ENCODE measurements around the gene KCTD5.
"Not testable (repeated sequence)": the region's sequence is repeated elsewhere in the genome, so short reads cannot be mapped to it uniquely, and the experiment has no call there.

KCTD5 gene

GRCh38 chr16:2660755-2661373, 21.5 kb upstream of the KCTD5 start:
- H2AFZ ChIP-seq (ENCODE audit: low read depth, low read length); H3K36me3 ChIP-seq (ENCODE audit: insufficient read depth, low read length); H3K4me1 ChIP-seq (ENCODE audit: insufficient read depth, low read length); H3K9me3 ChIP-seq (ENCODE audit: low read length); H3K4me3 ChIP-seq (ENCODE audit: low read length); H3K27me3 ChIP-seq (ENCODE audit: insufficient read depth, low read length): not testable (repeated sequence)

DNA sequence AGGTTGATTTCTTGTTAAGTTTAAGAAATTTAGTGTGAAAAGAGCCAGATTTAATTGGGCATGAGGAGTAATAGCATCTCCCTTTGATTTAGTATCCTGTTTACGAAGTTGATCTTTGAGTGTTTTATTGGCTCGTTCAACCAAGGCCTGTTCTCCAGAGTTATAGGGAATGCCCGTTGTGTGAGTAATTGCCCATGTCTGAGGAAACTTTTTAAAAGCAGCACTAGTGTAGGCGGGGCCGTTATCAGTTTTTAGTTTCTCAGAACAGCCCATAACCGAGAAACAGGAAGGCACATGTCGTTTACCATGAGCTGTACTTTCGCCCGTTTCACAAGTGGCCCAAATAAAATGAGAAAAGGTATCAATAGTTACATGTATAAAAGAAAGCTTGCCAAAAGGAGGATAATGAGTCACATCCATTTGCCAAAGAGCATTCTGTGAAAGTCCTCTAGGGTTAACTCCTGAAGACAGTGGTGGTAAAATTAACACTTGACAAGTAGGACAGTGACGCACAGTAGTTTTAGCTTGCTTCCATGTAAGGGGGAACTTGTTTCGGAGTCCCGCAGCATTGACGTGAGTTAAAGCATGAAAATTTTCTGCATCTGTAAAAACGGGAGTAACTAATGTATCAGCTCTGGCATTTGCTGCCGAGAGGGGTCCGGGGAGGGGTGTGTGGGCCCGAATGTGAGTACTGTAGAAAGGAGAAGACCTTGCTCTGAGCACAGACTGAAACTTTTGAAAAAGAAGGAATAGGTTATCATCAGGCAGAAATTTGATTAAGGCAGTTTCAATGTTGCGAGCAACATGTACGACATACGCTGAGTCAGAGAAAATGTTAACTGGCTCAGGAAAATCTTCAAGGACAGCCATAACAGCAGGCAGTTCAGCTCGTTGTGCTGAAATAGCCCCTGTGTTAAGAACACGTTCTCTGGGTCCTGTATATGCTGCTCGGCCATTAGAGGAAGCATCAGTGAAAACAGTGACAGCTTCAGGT, 18.5 kb upstream of the KCTD5 start:
- Histone ChIP-seq H3K4me1 (ENCODE audit: insufficient read depth, low read length) (no peaks in the 10 kb centered on the region), H3K9me3 (ENCODE audit: low read length) (no peaks in the 10 kb centered on the region), H3K4me3 (ENCODE audit: low read length) (no peak overlapping the region), H3K27me3 (ENCODE audit: insufficient read depth, low read length) (no peaks in the 10 kb centered on the region), H2AFZ (ENCODE audit: low read depth, low read length) (no peak overlapping the region), H3K36me3 (ENCODE audit: insufficient read depth, low read length) (peaks cover 9% of the 10 kb centered on the region)

DNA sequence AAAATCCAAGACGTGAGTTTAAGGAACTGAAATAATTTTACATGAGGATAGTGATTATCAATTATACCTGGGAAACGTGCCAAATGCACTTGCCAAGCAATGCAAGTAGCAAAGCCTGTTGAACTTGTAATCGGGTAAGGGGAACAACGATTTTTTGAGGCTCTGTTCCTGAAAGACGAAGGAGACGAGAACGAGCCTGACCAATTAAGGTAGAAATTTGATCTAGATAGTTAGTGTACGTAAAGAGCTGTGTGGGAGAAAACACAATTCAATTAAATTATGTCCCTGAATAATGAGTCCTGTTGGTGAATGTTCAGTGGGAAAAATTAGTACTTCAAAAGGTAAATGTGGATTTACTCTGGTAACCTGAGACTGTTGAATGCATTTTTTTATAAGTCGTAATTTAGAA, 17.7 kb upstream of the KCTD5 start:
- Histone ChIP-seq H3K4me3 (ENCODE audit: low read length) (no peak overlapping the region), H3K36me3 (ENCODE audit: insufficient read depth, low read length) (peaks cover 9% of the 10 kb centered on the region), H2AFZ (ENCODE audit: low read depth, low read length) (no peak overlapping the region), H3K9me3 (ENCODE audit: low read length) (no peaks in the 10 kb centered on the region), H3K27me3 (ENCODE audit: insufficient read depth, low read length) (no peaks in the 10 kb centered on the region), H3K4me1 (ENCODE audit: insufficient read depth, low read length) (peaks cover under 1% of the 10 kb centered on the region)

GRCh38 chr16:2666671-2667070, 15.7 kb upstream of the KCTD5 start:
- not testable (repeated sequence) for H3K4me3 ChIP-seq (ENCODE audit: low read length); H3K4me1 ChIP-seq (ENCODE audit: insufficient read depth, low read length); H2AFZ ChIP-seq (ENCODE audit: low read depth, low read length); H3K36me3 ChIP-seq (ENCODE audit: insufficient read depth, low read length); H3K27me3 ChIP-seq (ENCODE audit: insufficient read depth, low read length); H3K9me3 ChIP-seq (ENCODE audit: low read length)

- not testable (repeated sequence) for H3K9me3 ChIP-seq (ENCODE audit: low read length); H3K36me3 ChIP-seq (ENCODE audit: insufficient read depth, low read length); H3K27me3 ChIP-seq (ENCODE audit: insufficient read depth, low read length); H3K4me3 ChIP-seq (ENCODE audit: low read length); H2AFZ ChIP-seq (ENCODE audit: low read depth, low read length)
- peaks cover 15% of the 10 kb centered on the region for H3K4me1 ChIP-seq (ENCODE audit: insufficient read depth, low read length)
Observed at GRCh38 chr16:2669587-2669986, 12.7 kb upstream of the KCTD5 start.

DNA sequence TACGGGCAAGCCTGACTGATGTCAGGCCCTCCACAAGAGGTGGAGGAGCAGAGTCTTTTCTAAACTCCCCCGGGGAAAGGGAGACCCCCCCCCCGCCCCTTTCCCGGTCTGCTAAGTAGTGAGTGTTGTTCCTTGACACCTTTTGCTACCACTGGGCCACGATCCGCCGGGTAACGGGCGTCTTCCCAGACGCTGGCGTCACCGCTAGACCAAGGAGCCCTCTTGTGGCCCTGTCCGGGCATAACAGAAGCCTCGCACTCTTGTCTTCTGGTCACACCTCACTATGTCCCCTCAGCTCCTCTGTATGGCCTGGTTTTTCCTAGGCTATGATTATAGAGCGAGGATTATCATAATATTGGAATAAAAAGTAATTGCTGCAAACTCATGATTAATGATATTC, 12.3 kb upstream of the KCTD5 start:
- H3K36me3 ChIP-seq (ENCODE audit: insufficient read depth, low read length); H3K4me3 ChIP-seq (ENCODE audit: low read length); H2AFZ ChIP-seq (ENCODE audit: low read depth, low read length); H3K9me3 ChIP-seq (ENCODE audit: low read length); H3K27me3 ChIP-seq (ENCODE audit: insufficient read depth, low read length): not testable (repeated sequence)
- H3K4me1 ChIP-seq (ENCODE audit: insufficient read depth, low read length): peaks cover 15% of the 10 kb centered on the region

DNA sequence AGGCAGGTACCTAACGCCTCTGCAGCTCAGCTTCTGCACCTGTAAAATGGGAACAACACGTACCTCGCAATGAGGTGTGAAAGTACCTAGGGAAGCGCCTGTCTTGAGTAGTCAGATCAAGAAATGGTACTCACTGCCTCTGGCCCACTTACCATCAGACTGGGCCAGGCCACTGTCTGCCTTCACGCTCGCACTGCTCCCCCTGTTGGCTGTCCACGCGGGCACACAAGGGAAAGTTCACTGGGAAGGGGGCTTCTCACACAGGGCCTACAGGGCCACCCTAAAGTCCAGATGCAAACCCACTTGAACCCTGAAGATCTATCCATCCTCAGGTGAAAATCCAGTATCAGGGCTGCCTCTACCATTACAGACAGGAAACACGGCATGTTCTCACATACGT, 11.1 kb upstream of the KCTD5 start:
- H3K4me1 ChIP-seq (ENCODE audit: insufficient read depth, low read length): peaks cover 15% of the 10 kb centered on the region
- H3K27me3 ChIP-seq (ENCODE audit: insufficient read depth, low read length); H2AFZ ChIP-seq (ENCODE audit: low read depth, low read length); H3K4me3 ChIP-seq (ENCODE audit: low read length); H3K36me3 ChIP-seq (ENCODE audit: insufficient read depth, low read length); H3K9me3 ChIP-seq (ENCODE audit: low read length): not testable (repeated sequence)

GRCh38 chr16:2671741-2672140, 10.6 kb upstream of the KCTD5 start:
- no peak overlapping the region for H2AFZ ChIP-seq (ENCODE audit: low read depth, low read length)
- H3K4me3 ChIP-seq (ENCODE audit: low read length): peak overlapping the region; percentile 26
- H3K4me1 ChIP-seq (ENCODE audit: insufficient read depth, low read length): peaks cover 15% of the 10 kb centered on the region
- H3K9me3 ChIP-seq (ENCODE audit: low read length): no peaks in the 10 kb centered on the region
- H3K36me3 ChIP-seq (ENCODE audit: insufficient read depth, low read length): peaks cover 9% of the 10 kb centered on the region
- H3K27me3 ChIP-seq (ENCODE audit: insufficient read depth, low read length): no peaks in the 10 kb centered on the region

GRCh38 chr16:2673066-2673999, 9.0 kb upstream of the KCTD5 start:
- H3K36me3 ChIP-seq (ENCODE audit: insufficient read depth, low read length): peaks cover 6% of the 10 kb centered on the region
- H3K4me1 ChIP-seq (ENCODE audit: insufficient read depth, low read length): peaks cover 15% of the 10 kb centered on the region
- no peaks in the 10 kb centered on the region for H3K9me3 ChIP-seq (ENCODE audit: low read length)
- H3K4me3 ChIP-seq (ENCODE audit: low read length): peak overlapping the region; percentile 63
- H3K27me3 ChIP-seq (ENCODE audit: insufficient read depth, low read length): no peaks in the 10 kb centered on the region
- peak overlapping the region; percentile 89 for H2AFZ ChIP-seq (ENCODE audit: low read depth, low read length)

- H3K4me1 ChIP-seq (ENCODE audit: insufficient read depth, low read length): peaks cover 12% of the 10 kb centered on the region
- H3K27me3 ChIP-seq (ENCODE audit: insufficient read depth, low read length): no peaks in the 10 kb centered on the region
- no peak overlapping the region for H3K4me3 ChIP-seq (ENCODE audit: low read length)
Observed at GRCh38 chr16:2675021-2675420, 7.3 kb upstream of the KCTD5 start.

DNA sequence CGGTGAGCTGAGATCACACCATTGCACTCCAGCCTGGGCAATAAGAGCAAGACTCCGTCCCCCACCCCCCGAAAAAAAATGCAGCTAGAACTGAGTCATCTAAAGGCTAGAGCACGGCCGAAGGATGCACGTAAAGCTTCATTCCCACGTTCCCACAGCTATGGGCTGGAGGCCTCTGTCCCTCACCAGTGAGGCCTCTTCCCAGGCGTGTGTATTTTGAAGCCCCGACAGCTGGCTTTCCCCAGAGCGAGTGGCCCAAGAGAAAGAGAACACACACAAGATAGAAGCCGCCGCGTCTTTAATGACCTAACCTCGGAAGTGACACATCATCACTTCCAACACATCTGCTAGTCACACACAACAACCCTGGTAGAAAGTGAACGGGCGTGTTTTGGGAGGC, 6.6 kb upstream of the KCTD5 start:
- Histone ChIP-seq H3K9me3 (ENCODE audit: low read length) (no peaks in the 10 kb centered on the region), H2AFZ (ENCODE audit: low read depth, low read length) (no peak overlapping the region), H3K4me1 (ENCODE audit: insufficient read depth, low read length) (peaks cover 12% of the 10 kb centered on the region), H3K4me3 (ENCODE audit: low read length) (no peak overlapping the region), H3K27me3 (ENCODE audit: insufficient read depth, low read length) (no peaks in the 10 kb centered on the region), H3K36me3 (ENCODE audit: insufficient read depth, low read length) (no peaks in the 10 kb centered on the region)

More at GRCh38 chr16:2675021-2675420, 7.3 kb upstream of the KCTD5 start:
- no peaks in the 10 kb centered on the region for H3K9me3 ChIP-seq (ENCODE audit: low read length)
- H3K36me3 ChIP-seq (ENCODE audit: insufficient read depth, low read length): no peaks in the 10 kb centered on the region
- H2AFZ ChIP-seq (ENCODE audit: low read depth, low read length): no peak overlapping the region

GRCh38 chr16:2676937-2677336, 5.4 kb upstream of the KCTD5 start:
- not testable (repeated sequence) for H3K4me3 ChIP-seq (ENCODE audit: low read length); H3K27me3 ChIP-seq (ENCODE audit: insufficient read depth, low read length); H3K9me3 ChIP-seq (ENCODE audit: low read length); H3K36me3 ChIP-seq (ENCODE audit: insufficient read depth, low read length); H2AFZ ChIP-seq (ENCODE audit: low read depth, low read length)
- H3K4me1 ChIP-seq (ENCODE audit: insufficient read depth, low read length): peaks cover 12% of the 10 kb centered on the region
